Keratinocyte (primary cell): Measurements from ENCODE around the gene PCYOX1L. TPM values are rescaled to one million over a fixed set of nuclear protein-coding genes. Genes with fewer than 3 reads are reported as not detected.

Experiments used
- DNase-seq: peaks from one replicate; pipeline ENCODE4 v3.0.0-alpha.2; 2011; ENCODE audit warnings: low read depth, missing footprints, low spot score
- FAIRE-seq: peaks from 2 replicates; lab custom pipeline; 2011; peaks lifted over from hg19 to GRCh38; lab: Jason Lieb, UNC
- H2AFZ ChIP-seq: 2 replicates; pipeline ENCODE4 v1.6.0; 2012; ENCODE audit warnings: low read length, control low read depth, inconsistent platforms; ENCODE audit not compliant: control insufficient read depth
- H3K27ac ChIP-seq: 2 replicates; pipeline ENCODE4 v1.5.1; 2011; ENCODE audit warnings: low read length; ENCODE audit not compliant: control insufficient read depth, insufficient read depth
- H3K27me3 ChIP-seq: 3 replicates; pipeline ENCODE4 v1.6.0; 2011; ENCODE audit warnings: low read length; ENCODE audit not compliant: control insufficient read depth, insufficient read depth; ENCODE audit errors: extremely low read depth
- H3K36me3 ChIP-seq, 2 experiments: 2 replicates in 1 of 2; 3 replicates in 1 of 2; pipeline ENCODE4 v1.5.1; 2011; ENCODE audit warnings: low read length in 2 of 2, mild to moderate bottlenecking in 1 of 2; ENCODE audit not compliant: control insufficient read depth in 2 of 2, insufficient read depth in 2 of 2; ENCODE audit errors: extremely low read depth in 1 of 2
- H3K4me1 ChIP-seq: 3 replicates; pipeline ENCODE4 v1.5.1; 2011; ENCODE audit warnings: low read length; ENCODE audit not compliant: control insufficient read depth, insufficient read depth; ENCODE audit errors: extremely low read depth
- H3K4me2 ChIP-seq: 3 replicates; pipeline ENCODE4 v1.6.0; 2011; ENCODE audit warnings: low read depth, low read length; ENCODE audit not compliant: control insufficient read depth, insufficient read depth; ENCODE audit errors: extremely low read depth
- H3K4me3 ChIP-seq, 3 experiments: fragments of 200-600 bp in 1 of 3; sonication (generic) in 1 of 3; 2 replicates in 2 of 3; 3 replicates in 1 of 3; pipeline ENCODE4 v1.5.1; 2011 to 2016; ENCODE audit warnings: low read length in 3 of 3, mild to moderate bottlenecking in 3 of 3, control low read depth in 2 of 3, inconsistent platforms in 1 of 3, low read depth in 1 of 3, mixed read lengths in 1 of 3, mixed run types in 1 of 3, moderate library complexity in 1 of 3; ENCODE audit not compliant: control insufficient read depth in 2 of 3, insufficient read depth in 2 of 3; ENCODE audit errors: extremely low read depth in 1 of 3
- H3K79me2 ChIP-seq: 2 replicates; pipeline ENCODE4 v1.6.0; 2012; ENCODE audit warnings: low read length; ENCODE audit not compliant: control insufficient read depth, insufficient read depth
- H3K9ac ChIP-seq: 3 replicates; pipeline ENCODE4 v1.6.0; 2011; ENCODE audit warnings: low read length; ENCODE audit not compliant: control insufficient read depth, insufficient read depth; ENCODE audit errors: extremely low read depth
- H3K9me1 ChIP-seq: 3 replicates; pipeline ENCODE4 v1.6.0; 2011; ENCODE audit warnings: low read length; ENCODE audit not compliant: control insufficient read depth, insufficient read depth; ENCODE audit errors: extremely low read depth
- H3K9me3 ChIP-seq: 2 replicates; pipeline ENCODE4 v1.5.1; 2012; ENCODE audit warnings: low read depth, low read length; ENCODE audit not compliant: control insufficient read depth
- H4K20me1 ChIP-seq: 3 replicates; pipeline ENCODE4 v1.6.0; 2011; ENCODE audit warnings: low read length; ENCODE audit not compliant: control insufficient read depth, insufficient read depth; ENCODE audit errors: extremely low read depth
- CTCF ChIP-seq, 3 experiments: IDR thresholded peaks in 1 of 3; conservative IDR thresholded peaks in 1 of 3; optimal IDR thresholded peaks in 1 of 3; 2 replicates in 2 of 3; 3 replicates in 1 of 3; pipeline versions ENCODE3 to v1.5.1; 2011; ENCODE audit warnings: low read length in 3 of 3, mild to moderate bottlenecking in 3 of 3, moderate library complexity in 2 of 3, control low read depth in 1 of 3, inconsistent platforms in 1 of 3; ENCODE audit not compliant: insufficient read depth in 2 of 3; ENCODE audit errors: extremely low read depth in 1 of 3
- EZH2 ChIP-seq: IDR thresholded peaks from one replicate; pipeline ENCODE4 v1.6.1; 2012; ENCODE audit warnings: inconsistent platforms, mild to moderate bottlenecking, low read length, moderate library complexity
- dilution Hi-C: fragments of 300-500 bp; cut with MboI; formaldehyde crosslinking; loops from one replicate; pipeline ENCODE4 v1.7.0; 2020; ENCODE audit warnings: low sequenced_read_pairs; ENCODE audit not compliant: extremely low pct_ligation_motif_present
- polyA plus RNA-seq, 5 experiments: library from polyadenylated mRNA; depleted of rRNA in 3 of 5; stranded (reverse) in 3 of 5; stranded (forward) in 1 of 5; unstranded in 1 of 5; fragments of >200 nt; gene quantifications; 1 replicate in 1 of 5; 2 replicates in 3 of 5; 3 replicates in 1 of 5; pipeline versions ENCODE4 v1.2.1 to v1.2.3, GENCODE V29; 2011 to 2012; ENCODE audit warnings: missing spikeins in 2 of 5, low read depth in 1 of 5, low replicate concordance in 1 of 5

Gene PCYOX1L
- polyA plus RNA-seq, 1 donor (not counting 4 experiments of a cell fraction or from before 2014, with no cell fraction given) = 9.5 TPM

- no peak for FAIRE-seq
- dilution Hi-C loops = no loop called here
- H3K4me2 ChIP-seq = no peak overlapping the region
Observed at GRCh38 chr5:149338364-149338763, 19.5 kb upstream of the PCYOX1L start.

DNA sequence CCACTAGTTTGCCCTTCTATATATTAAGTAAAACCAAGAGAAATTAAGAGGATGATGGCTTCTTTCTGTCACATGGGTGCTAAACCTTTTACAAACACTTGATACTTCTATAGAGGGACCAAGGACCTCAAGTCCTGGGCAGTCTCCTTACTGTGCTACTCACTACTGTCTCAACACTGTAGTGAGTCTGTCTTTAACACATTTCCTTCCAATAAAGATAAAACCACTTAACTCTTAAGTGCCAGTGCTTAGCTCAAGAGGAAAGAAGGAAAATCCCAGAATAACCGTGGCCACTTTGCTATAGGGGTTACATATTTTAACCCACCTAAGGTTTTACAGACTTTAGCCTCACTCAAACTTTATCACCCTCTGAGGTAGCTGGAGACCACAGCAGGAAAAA, 16.9 kb upstream of the PCYOX1L start:
- Histone ChIP-seq H3K9ac (no peak overlapping the region), H3K9me1 (no peaks in the 10 kb centered on the region), H3K4me2 (no peak overlapping the region), H3K4me1 (peaks cover 4% of the 10 kb centered on the region), H2AFZ (no peak overlapping the region), H3K4me3 (no peak overlapping the region), H3K36me3 (peaks cover under 1 to 3% of the 10 kb centered on the region in 2 experiments), H3K27ac (no peak overlapping the region), H3K79me2 (peaks cover 5% of the 10 kb centered on the region), H3K27me3 (no peaks in the 10 kb centered on the region), H4K20me1 (no peaks in the 10 kb centered on the region), H3K9me3 (no peaks in the 10 kb centered on the region)
- no peak for FAIRE-seq
- TF ChIP-seq CTCF (optimal IDR thresholded peaks at IDR 0.05 in 1 of 3, IDR thresholded peaks at IDR 0.05 in 1 of 3, conservative IDR thresholded peaks at IDR 0.05 in 1 of 3; ENCODE audit: extremely low read depth in 1 of 3, insufficient read depth in 2 of 3, low read length in 3 of 3) = no peak
- TF ChIP-seq EZH2 = no peak
- DNase-seq = no peak
- dilution Hi-C loops = no loop called here

More at GRCh38 chr5:149338364-149338763, 19.5 kb upstream of the PCYOX1L start:
- Histone ChIP-seq H2AFZ (no peak overlapping the region), H3K27ac (no peak overlapping the region), H3K9me1 (no peaks in the 10 kb centered on the region), H4K20me1 (no peaks in the 10 kb centered on the region), H3K36me3 (peaks cover 7 to 9% of the 10 kb centered on the region in 2 experiments), H3K4me3 (no peak overlapping the region), H3K79me2 (no peaks in the 10 kb centered on the region), H3K9ac (no peak overlapping the region), H3K27me3 (no peaks in the 10 kb centered on the region), H3K9me3 (no peaks in the 10 kb centered on the region), H3K4me1 (no peaks in the 10 kb centered on the region)
- no peak for TF ChIP-seq EZH2
- TF ChIP-seq CTCF (optimal IDR thresholded peaks at IDR 0.05 in 1 of 3, IDR thresholded peaks at IDR 0.05 in 1 of 3, conservative IDR thresholded peaks at IDR 0.05 in 1 of 3; ENCODE audit: extremely low read depth in 1 of 3, insufficient read depth in 2 of 3, low read length in 3 of 3) = no peak
- no peak for DNase-seq
